Esophagus muscularis mucosa (tissue), 3 donors: Measurements from ENCODE around the gene CBFA2T2.

Experiments used
- CTCF ChIP-seq, 3 experiments: fragments of 200-600 bp in 2 of 3; fragments of 450-650 bp in 1 of 3; sonication (generic) in 2 of 3; IDR thresholded peaks; one replicate each; pipeline ENCODE4 v1.5.1; 2017 to 2019; ENCODE audit warnings: antibody characterized with exemption in 3 of 3, mild to moderate bottlenecking in 2 of 3, moderate library complexity in 1 of 3
- EP300 ChIP-seq: sonication (generic); formaldehyde crosslinking; IDR thresholded peaks from one replicate; pipeline ENCODE4 v1.6.1; 2017; ENCODE audit warnings: antibody characterized with exemption

GRCh38 chr20:33629533-33629932 lies 139.6 kb downstream of the CBFA2T2 start:
- TF ChIP-seq CTCF (IDR thresholded peaks at IDR 0.05) (no peak), EP300 (no peak)
